ENCODE data around the gene WNT2B. TPM values are rescaled to one million over a fixed set of nuclear protein-coding genes. Genes with fewer than 3 reads are reported as not detected.

WNT2B gene
- total RNA-seq, 2 donors from 2014 or later, result 4.3 to 5.9 TPM

DNA sequence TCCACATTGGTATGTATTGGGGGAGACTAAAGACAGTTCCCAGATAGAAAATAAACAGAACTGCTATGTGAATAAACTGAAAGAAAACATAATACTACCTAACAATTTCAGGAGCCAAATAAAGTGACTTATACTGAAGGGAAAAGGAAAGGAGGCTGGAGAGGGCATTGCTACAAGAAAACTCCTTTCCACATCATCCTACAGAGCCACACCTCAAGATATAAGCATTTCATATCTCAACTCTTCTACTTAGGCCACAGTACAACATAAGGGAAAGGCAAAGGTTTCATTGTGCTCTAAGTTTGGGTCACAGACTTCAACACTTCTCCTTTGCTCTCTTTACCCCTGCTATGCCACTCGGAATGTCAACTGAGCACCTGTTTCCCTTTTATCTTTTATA lies 55.3 kb downstream of the WNT2B start:
- intact Hi-C loops (cut with DNase I), result no loop called here
- TF ChIP-seq CTCF (IDR thresholded peaks at IDR 0.05), result no peak
- DNase-seq, result no peak
- Histone ChIP-seq H3K27ac (no peak overlapping the region), H3K9me3 (no peaks in the 10 kb centered on the region), H3K4me3 (no peak overlapping the region), H3K4me1 (no peaks in the 10 kb centered on the region), H3K36me3 (no peaks in the 10 kb centered on the region), H3K27me3 (no peaks in the 10 kb centered on the region), H3K9ac (ENCODE audit: low read depth in 2 of 2, low read length in 2 of 2) (no peak overlapping the region)

DNA sequence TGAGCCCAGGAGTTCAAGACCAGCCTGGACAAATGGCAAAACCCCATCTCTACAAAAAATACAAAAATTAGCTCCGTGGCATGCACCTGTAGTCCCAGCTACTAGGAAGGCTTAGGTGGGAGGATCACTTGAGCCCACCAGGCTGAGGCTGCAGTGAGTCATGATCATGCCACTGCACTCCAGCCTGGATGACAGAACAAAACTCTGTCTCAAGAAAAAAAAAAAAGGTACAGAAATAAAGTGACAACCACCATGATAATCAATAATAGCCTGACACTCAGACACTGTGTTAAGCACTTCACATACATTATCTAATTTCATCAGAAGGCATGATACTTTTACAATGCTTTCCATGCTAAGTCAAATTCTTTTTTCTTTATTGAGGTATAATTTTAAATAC lies 57.0 kb downstream of the WNT2B start:
- Histone ChIP-seq H3K4me1 (no peaks in the 10 kb centered on the region), H3K9ac (ENCODE audit: low read depth in 2 of 2, low read length in 2 of 2) (no peak overlapping the region), H3K27me3 (no peaks in the 10 kb centered on the region), H3K27ac (no peak overlapping the region), H3K9me3 (no peaks in the 10 kb centered on the region), H3K36me3 (no peaks in the 10 kb centered on the region), H3K4me3 (no peak overlapping the region)
- no peak for DNase-seq
- TF ChIP-seq CTCF (IDR thresholded peaks at IDR 0.05), result no peak
- intact Hi-C loops (cut with DNase I), result no loop called here

- Histone ChIP-seq H3K4me3 (no peak overlapping the region), H3K9me3 (no peaks in the 10 kb centered on the region), H3K27me3 (no peaks in the 10 kb centered on the region), H3K4me1 (no peaks in the 10 kb centered on the region), H3K9ac (ENCODE audit: low read depth in 2 of 2, low read length in 2 of 2) (no peak overlapping the region), H3K36me3 (no peaks in the 10 kb centered on the region), H3K27ac (no peak overlapping the region)
- intact Hi-C loops (cut with DNase I), result no loop called here
- DNase-seq, result no peak
- TF ChIP-seq CTCF (IDR thresholded peaks at IDR 0.05), result no peak
Observed at GRCh38 chr1:112575154-112575804, 66.5 kb downstream of the WNT2B start.

GRCh38 chr1:112576240-112576639 lies 67.5 kb downstream of the WNT2B start:
- H3K36me3 ChIP-seq, result no peaks in the 10 kb centered on the region
- intact Hi-C loops (cut with DNase I), result no loop called here
- no peaks in the 10 kb centered on the region for H3K9me3 ChIP-seq
- H3K27ac ChIP-seq, result no peak overlapping the region
- TF ChIP-seq CTCF (IDR thresholded peaks at IDR 0.05), result no peak
- H3K4me1 ChIP-seq, result no peaks in the 10 kb centered on the region
- no peaks in the 10 kb centered on the region for H3K27me3 ChIP-seq
- no peak for DNase-seq
- no peak overlapping the region for H3K9ac ChIP-seq (ENCODE audit: low read depth in 2 of 2, low read length in 2 of 2)
- no peak overlapping the region for H3K4me3 ChIP-seq

Small RNA genes lying within 50 kb of the gene (microRNA-seq; reads per million reads assigned to microRNA genes)
- not detected for gene MIR4256

Other genes starting within 250 kb of the WNT2B start
- 10 to 100 TPM; 47.1 to 93.3 TPM for gene CTTNBP2NL, start 112.8 kb upstream of the WNT2B start, total RNA-seq
- gene ST7L, start 110.2 kb downstream of the WNT2B start, total RNA-seq, result 10 to 100 TPM; 14.4 to 15.0 TPM
- gene CAPZA1, start 110.9 kb downstream of the WNT2B start, total RNA-seq, result 100 to 1,000 TPM; 165 to 178 TPM
- 10 to 100 TPM; 61.6 to 62.7 TPM for gene MOV10, start 165.7 kb downstream of the WNT2B start, total RNA-seq
- 100 to 1,000 TPM; 327 to 451 TPM for gene RHOC, start 198.2 kb downstream of the WNT2B start, total RNA-seq
- gene PPM1J, start 206.4 kb downstream of the WNT2B start, total RNA-seq, result 1 to 10 TPM in 1 of 2 donors, under 1 TPM in 1; 0.80 to 1.0 TPM